AG10803 (cell line): ENCODE results near the gene RPL13A.

Experiments used
- DNase-seq: peaks from one replicate; pipeline ENCODE4 v3.0.0; 2010; ENCODE audit warnings: low read depth
- H3K4me3 ChIP-seq: 2 replicates; pipeline ENCODE4 v1.5.1; 2011; ENCODE audit warnings: mild to moderate bottlenecking, low read length, control low read depth
- CTCF ChIP-seq: conservative IDR thresholded peaks from 2 replicates; pipeline ENCODE4 v1.5.1; 2011; ENCODE audit warnings: mild to moderate bottlenecking, low read length, control low read depth, inconsistent platforms

Gene RPL13A

GRCh38 chr19:49533551-49534488, 46.4 kb downstream of the RPL13A start:
- TF ChIP-seq CTCF: no peak
- peak; percentile 34 for DNase-seq
- H3K4me3 ChIP-seq: peak overlapping the region; percentile 56

GRCh38 chr19:49534632-49535385, 47.4 kb downstream of the RPL13A start:
- TF ChIP-seq CTCF: no peak
- no peak for DNase-seq
- H3K4me3 ChIP-seq: no peak overlapping the region

GRCh38 chr19:49536921-49537462, 49.6 kb downstream of the RPL13A start:
- no peak for TF ChIP-seq CTCF
- DNase-seq: no peak
- H3K4me3 ChIP-seq: no peak overlapping the region

- TF ChIP-seq CTCF: no peak
- H3K4me3 ChIP-seq: no peak overlapping the region
- no peak for DNase-seq
These were observed 51.2 kb downstream of the RPL13A start for GRCh38 chr19:49538643-49539042.

- 0 out of 2 replicates have a peak, but pooled peaks have one; percentile 3 for TF ChIP-seq CTCF
- DNase-seq: no peak
These were observed 52.0 kb downstream of the RPL13A start for GRCh38 chr19:49539192-49539952.

More at GRCh38 chr19:49539192-49539952, 52.0 kb downstream of the RPL13A start:
- H3K4me3 ChIP-seq: no peak overlapping the region
